ENCODE results near the gene KPNA5. TPM values are rescaled to one million over a fixed set of nuclear protein-coding genes. Genes with fewer than 3 reads are reported as not detected.

The KPNA5 gene
- polyA plus RNA-seq, 1 donor from 2014 or later, result 11.5 TPM

Other genes with a start within 250 kb of the KPNA5 start
- 307 TPM for gene CALHM6, start 219.8 kb upstream of the KPNA5 start, polyA plus RNA-seq
- gene CALHM5, start 169.6 kb upstream of the KPNA5 start, polyA plus RNA-seq, result not detected
- not detected for gene TRAPPC3L, start 135.5 kb upstream of the KPNA5 start, polyA plus RNA-seq
- not detected for gene CALHM4, start 127.5 kb upstream of the KPNA5 start, polyA plus RNA-seq
- gene RWDD1, start 109.7 kb upstream of the KPNA5 start, polyA plus RNA-seq, result 52.3 TPM
- gene RSPH4A, start 64.7 kb upstream of the KPNA5 start, polyA plus RNA-seq, result not detected
- gene ZUP1, start 12.4 kb upstream of the KPNA5 start, polyA plus RNA-seq, result 4.4 TPM
- gene FAM162B, start 84.5 kb downstream of the KPNA5 start, polyA plus RNA-seq, result not detected
- not detected for gene GPRC6A, start 147.9 kb downstream of the KPNA5 start, polyA plus RNA-seq
- gene RFX6, start 196.0 kb downstream of the KPNA5 start, polyA plus RNA-seq, result not detected